HEK293T (cell line): ENCODE data around the gene RYR3.

ENCODE experiments used
- CTCF ChIA-PET: fragments of 350-600 bp; formaldehyde crosslinking; extraction: SDS; loops from one replicate; lab custom pipeline; 2021; ENCODE audit warnings: antibody characterized with exemption, inconsistent platforms; lab: Yijun Ruan, JAX
- POLR2A ChIA-PET: fragments of 350-600 bp; formaldehyde crosslinking; extraction: SDS; loops from one replicate; lab custom pipeline; 2020; ENCODE audit warnings: antibody characterized with exemption, inconsistent platforms; lab: Yijun Ruan, JAX
- DNase-seq: peaks from one replicate; pipeline ENCODE4 v3.0.0; 2012; ENCODE audit warnings: mixed read lengths; ENCODE audit errors: extremely low spot score
- ARNT ChIP-seq: fragments of 450-650 bp; IDR thresholded peaks from 2 replicates; pipeline ENCODE4 v1.6.1; 2017; ENCODE audit warnings: mild to moderate bottlenecking
- BHLHE40 ChIP-seq: fragments of 450-650 bp; IDR thresholded peaks from 2 replicates; pipeline ENCODE4 v1.6.1; 2016; ENCODE audit warnings: mild to moderate bottlenecking, moderate library complexity, borderline replicate concordance
- CTBP1 ChIP-seq: fragments of 450-650 bp; IDR thresholded peaks from 2 replicates; pipeline ENCODE4 v1.6.1; 2016; ENCODE audit warnings: borderline replicate concordance
- ELF4 ChIP-seq: fragments of 450-650 bp; IDR thresholded peaks from 2 replicates; pipeline ENCODE4 v1.6.1; 2017; ENCODE audit warnings: antibody characterized with exemption
- FOXA1 ChIP-seq: fragments of 450-650 bp; IDR thresholded peaks from 2 replicates; pipeline ENCODE4 v1.6.1; 2016; ENCODE audit warnings: mild to moderate bottlenecking
- FOXK2 ChIP-seq: fragments of 450-650 bp; IDR thresholded peaks from 2 replicates; pipeline ENCODE4 v1.6.1; 2016; ENCODE audit warnings: mild to moderate bottlenecking
- FOXM1 ChIP-seq: fragments of 450-650 bp; IDR thresholded peaks from 2 replicates; pipeline ENCODE4 v1.6.1; 2017; ENCODE audit warnings: mild to moderate bottlenecking, borderline replicate concordance
- HDGF ChIP-seq: fragments of 450-650 bp; IDR thresholded peaks from 2 replicates; pipeline ENCODE4 v1.6.1; 2017; ENCODE audit warnings: antibody characterized with exemption, borderline replicate concordance
- L3MBTL2 ChIP-seq: fragments of 450-650 bp; conservative IDR thresholded peaks from 2 replicates; pipeline ENCODE4 v1.6.1; 2016; ENCODE audit warnings: mild to moderate bottlenecking
- LEF1 ChIP-seq: fragments of 450-650 bp; IDR thresholded peaks from 2 replicates; pipeline ENCODE4 v1.6.1; 2017; ENCODE audit warnings: mild to moderate bottlenecking, borderline replicate concordance
- NFRKB ChIP-seq: fragments of 450-650 bp; IDR thresholded peaks from 2 replicates; pipeline ENCODE4 v1.6.1; 2016; ENCODE audit warnings: mild to moderate bottlenecking, moderate library complexity
- SP1 ChIP-seq: fragments of 450-650 bp; IDR thresholded peaks from 2 replicates; pipeline ENCODE4 v1.6.1; 2017
- SUZ12 ChIP-seq: fragments of 450-650 bp; IDR thresholded peaks from 2 replicates; pipeline ENCODE4 v1.6.1; 2016; ENCODE audit warnings: mild to moderate bottlenecking
- TARDBP ChIP-seq: fragments of 450-650 bp; IDR thresholded peaks from 2 replicates; pipeline ENCODE4 v1.6.1; 2016
- ZNF384 ChIP-seq: fragments of 450-650 bp; IDR thresholded peaks from 2 replicates; pipeline ENCODE4 v1.6.1; 2016
- TF ChIP-seq, protein P1 (sequence below): fragments of 450-650 bp; IDR thresholded peaks from 2 replicates; pipeline ENCODE4 v1.6.1; 2016

The RYR3 gene

DNA sequence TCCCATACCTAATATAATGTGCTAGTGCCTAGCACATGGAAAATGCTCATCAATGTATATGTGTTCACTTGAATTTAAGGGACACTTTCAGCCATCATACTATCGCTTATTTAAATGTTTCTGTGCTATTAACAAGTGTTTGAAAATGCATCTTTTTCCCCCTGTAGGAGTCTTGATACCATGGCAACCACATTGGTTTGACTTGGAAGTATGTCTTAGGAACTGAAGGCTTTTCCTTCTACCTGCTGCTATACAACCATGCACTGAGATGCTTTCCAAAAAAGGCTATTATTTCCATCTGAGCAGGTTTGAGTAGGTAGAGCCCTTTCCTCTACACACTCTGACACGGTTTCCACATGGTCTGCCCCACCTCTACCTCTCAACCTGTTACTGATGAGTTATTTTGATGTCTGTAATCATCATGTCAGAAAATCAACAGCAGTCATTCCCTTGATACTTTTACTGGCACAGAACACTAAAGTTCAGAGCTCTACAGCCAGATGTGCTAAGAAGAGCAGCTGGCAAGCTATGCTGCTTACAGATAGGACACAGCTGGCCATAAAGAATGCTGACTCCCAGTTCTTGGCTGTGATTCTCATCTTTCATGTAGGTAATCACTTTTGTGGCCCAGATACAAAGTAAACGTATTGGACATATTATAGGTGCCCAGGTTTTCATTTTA is 59.3 kb downstream of the RYR3 start:
- ChIA-PET POLR2A (no interaction called here), CTCF (no interaction called here)
- no peak for TF ChIP-seq BHLHE40
- TF ChIP-seq, protein P1, sequence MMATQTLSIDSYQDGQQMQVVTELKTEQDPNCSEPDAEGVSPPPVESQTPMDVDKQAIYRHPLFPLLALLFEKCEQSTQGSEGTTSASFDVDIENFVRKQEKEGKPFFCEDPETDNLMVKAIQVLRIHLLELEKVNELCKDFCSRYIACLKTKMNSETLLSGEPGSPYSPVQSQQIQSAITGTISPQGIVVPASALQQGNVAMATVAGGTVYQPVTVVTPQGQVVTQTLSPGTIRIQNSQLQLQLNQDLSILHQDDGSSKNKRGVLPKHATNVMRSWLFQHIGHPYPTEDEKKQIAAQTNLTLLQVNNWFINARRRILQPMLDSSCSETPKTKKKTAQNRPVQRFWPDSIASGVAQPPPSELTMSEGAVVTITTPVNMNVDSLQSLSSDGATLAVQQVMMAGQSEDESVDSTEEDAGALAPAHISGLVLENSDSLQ = no peak
- no peak for TF ChIP-seq NFRKB
- TF ChIP-seq FOXM1 = no peak
- no peak for DNase-seq

DNA sequence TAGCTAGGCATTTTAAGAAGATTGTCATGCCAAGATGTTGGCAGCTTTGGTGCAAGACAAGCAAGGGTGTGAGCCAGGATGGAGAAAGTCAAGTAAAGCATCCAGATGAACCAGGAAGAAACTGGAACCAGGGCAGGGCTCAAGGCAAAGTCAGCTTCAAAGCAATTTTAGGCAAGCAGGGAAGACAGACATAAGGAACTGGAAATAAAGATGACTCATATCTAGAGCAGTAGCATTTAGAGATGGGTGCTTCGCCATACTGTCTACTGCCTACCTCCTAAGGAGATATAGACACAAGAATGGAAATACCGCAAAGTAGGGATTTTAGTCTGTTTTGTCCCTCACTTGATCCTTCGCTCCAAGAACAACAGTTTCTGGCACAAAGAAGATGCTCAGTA is 59.9 kb downstream of the RYR3 start:
- ChIA-PET CTCF (no interaction called here), POLR2A (no interaction called here)
- no peak for DNase-seq
- TF ChIP-seq FOXK2 = no peak
- no peak for TF ChIP-seq FOXM1
- no peak for TF ChIP-seq LEF1
- no peak for TF ChIP-seq SUZ12
- no peak for TF ChIP-seq ZNF384
- TF ChIP-seq L3MBTL2 = no peak
- no peak for TF ChIP-seq FOXA1
- TF ChIP-seq ARNT = no peak
- TF ChIP-seq, protein P1 = no peak
- no peak for TF ChIP-seq ELF4
- TF ChIP-seq CTBP1 = no peak
- TF ChIP-seq TARDBP = no peak
- TF ChIP-seq SP1 = no peak
- TF ChIP-seq NFRKB = no peak
- TF ChIP-seq BHLHE40 = no peak
- TF ChIP-seq HDGF = no peak

DNA sequence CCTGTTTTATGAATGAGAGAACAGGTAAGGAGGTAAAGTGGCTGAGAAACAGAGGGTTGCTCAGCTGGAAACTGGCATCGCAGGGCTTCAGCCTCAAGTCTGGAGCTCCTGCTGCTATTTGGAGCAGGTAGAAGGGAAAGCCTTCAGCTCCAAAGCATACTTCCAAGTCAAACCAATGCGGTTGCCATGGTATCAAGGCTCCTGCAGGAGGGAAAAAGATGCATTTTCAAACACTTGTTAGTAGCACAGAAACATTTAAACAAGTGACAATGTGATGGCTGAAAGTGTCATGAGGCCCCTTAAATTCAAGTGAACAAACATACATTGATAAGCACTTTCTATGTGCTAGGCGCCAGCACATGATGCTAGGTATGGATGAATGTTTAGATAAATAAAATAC is 60.4 kb downstream of the RYR3 start:
- TF ChIP-seq BHLHE40 (no peak), NFRKB (no peak), SUZ12 (no peak), SP1 (no peak), L3MBTL2 (no peak), FOXA1 (no peak), ARNT (no peak)
- ChIA-PET CTCF (no interaction called here), POLR2A (no interaction called here)
- DNase-seq = no peak

DNA sequence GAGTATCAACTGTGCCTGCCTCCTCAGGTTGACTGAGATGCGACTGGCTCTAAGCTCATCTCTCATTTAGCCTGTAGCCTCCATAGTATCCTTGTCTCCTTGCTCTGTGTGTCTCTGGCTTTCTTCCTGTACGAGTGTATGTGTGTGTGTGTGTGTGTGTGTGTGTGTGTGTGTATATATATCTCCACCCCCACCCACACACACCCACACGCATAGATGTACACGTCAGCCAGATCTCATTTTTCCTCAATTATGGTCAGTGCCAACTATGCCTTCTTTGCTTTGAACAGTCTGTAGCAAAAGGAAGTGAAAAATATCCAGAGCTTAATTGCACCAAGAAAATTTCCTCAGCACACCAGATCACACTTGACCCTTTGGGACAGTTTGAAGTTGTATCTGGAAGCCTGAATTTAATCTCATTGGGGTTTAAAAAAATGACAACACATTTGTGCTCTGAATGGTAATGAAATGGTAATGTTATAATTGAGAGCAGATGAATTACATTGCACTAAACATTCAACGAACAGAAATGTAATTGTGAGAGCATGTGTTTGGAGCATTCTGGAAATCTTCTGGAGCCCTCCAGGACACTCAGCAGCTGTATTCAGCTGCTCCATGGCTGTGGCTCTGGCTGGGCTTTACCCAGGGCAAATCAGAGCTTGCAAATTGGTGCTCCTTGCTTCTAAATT is 63.6 kb downstream of the RYR3 start:
- POLR2A ChIA-PET = no interaction called here

DNA sequence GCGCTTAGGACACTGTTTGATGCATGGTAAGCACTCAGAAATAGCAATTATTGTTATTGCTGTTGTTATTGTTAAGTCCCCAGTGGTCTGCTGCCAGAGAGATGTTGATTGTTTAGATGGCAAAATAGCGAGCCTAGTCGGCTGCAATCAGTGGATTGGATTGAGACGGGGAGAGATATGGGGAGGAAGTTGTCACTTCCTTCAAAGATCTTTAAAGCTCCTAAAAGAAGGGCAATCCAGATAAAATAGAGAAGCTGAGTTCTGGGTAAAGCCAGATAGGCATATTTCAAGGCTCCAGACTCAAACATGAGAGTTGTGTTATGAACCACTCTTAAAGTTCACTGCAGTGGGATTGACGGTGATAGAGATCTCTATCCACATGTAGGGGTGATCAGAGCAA is 64.5 kb downstream of the RYR3 start:
- DNase-seq = no peak
- TF ChIP-seq NFRKB = no peak
- no peak for TF ChIP-seq FOXA1
- no peak for TF ChIP-seq BHLHE40
- TF ChIP-seq CTBP1 = no peak
- TF ChIP-seq, protein P1 = no peak
- no peak for TF ChIP-seq HDGF
- no peak for TF ChIP-seq ARNT
- TF ChIP-seq SP1 = no peak
- no peak for TF ChIP-seq LEF1
- no peak for TF ChIP-seq SUZ12
- TF ChIP-seq L3MBTL2 = no peak
- no peak for TF ChIP-seq ZNF384
- TF ChIP-seq ELF4 = no peak
- TF ChIP-seq TARDBP = no peak
- POLR2A ChIA-PET = no interaction called here
- CTCF ChIA-PET = no interaction called here

More for the DNA sequence above, 63.6 kb downstream of the RYR3 start:
- TF ChIP-seq HDGF (no peak), ELF4 (no peak), L3MBTL2 (no peak), SP1 (no peak), FOXK2 (no peak), LEF1 (no peak), ZNF384 (no peak), CTBP1 (no peak), FOXM1 (no peak), BHLHE40 (no peak), ARNT (no peak), FOXA1 (no peak), SUZ12 (no peak), TARDBP (no peak), NFRKB (no peak)
- TF ChIP-seq, protein P1 = no peak
- no peak for DNase-seq
- CTCF ChIA-PET = interaction anchor here (0.7 kb wide), 1 partner anchor 12 kb away, joined by 3 read pairs; no protein-coding TSS in a partner anchor
